OCI-LY3 (cell line): ENCODE data around the gene STK39.

ENCODE experiments used
- CTCF ChIP-seq: fragments of 200-600, 300-600 bp; sonication (generic); IDR thresholded peaks from 2 replicates; pipeline ENCODE4 v1.5.1; 2014; ENCODE audit warnings: antibody characterized with exemption, low read length, low read depth
- EZH2phosphoT487 ChIP-seq: fragments of 200-600 bp; shearing (Covaris generic); IDR thresholded peaks from 2 replicates; pipeline ENCODE4 v1.6.1; 2018; ENCODE audit warnings: antibody characterized with exemption, mixed run types, low read depth

- TF ChIP-seq CTCF = no peak
- TF ChIP-seq EZH2phosphoT487 = no peak
Observed at GRCh38 chr2:168147830-168148794, 99.3 kb downstream of the STK39 start.
